GM12878 (cell line): ENCODE measurements around the gene MALSU1. TPM values are rescaled to one million over a fixed set of nuclear protein-coding genes. Genes with fewer than 3 reads are reported as not detected.

ENCODE experiments used
- ATAC-seq: fragments of 200-7000 bp; cut with Tn5 transposase; 3 replicates; pipeline ENCODE4 v1.9.1; 2020; ENCODE audit warnings: mild to moderate bottlenecking, moderate library complexity
- BruUV-seq: library from RNA; stranded (reverse); fragments of 400-500 nt; replicated peaks from 2 replicates; lab custom pipeline; 2021; lab: Mats Ljungman, UMichigan
- CTCF ChIA-PET: fragments of 300-600 bp; sonication (Branson Sonifier 250); formaldehyde crosslinking; extraction: SDS; loops from one replicate; lab custom pipeline; 2021; ENCODE audit warnings: inconsistent platforms; lab: Yijun Ruan, JAX
- POLR2A ChIA-PET: fragments of 350-600 bp; formaldehyde crosslinking; extraction: SDS; loops from one replicate; lab custom pipeline; 2021; ENCODE audit warnings: inconsistent platforms; lab: Charles Lee
- RAD21 ChIA-PET: fragments of 300-600 bp; sonication (Branson Sonifier 250); formaldehyde crosslinking; loops from one replicate; lab custom pipeline; 2023; ENCODE audit warnings: antibody characterized with exemption; ENCODE audit not compliant: unreplicated experiment; lab: Charles Lee
- SMC1A ChIA-PET: fragments of 300-600 bp; sonication (Branson Sonifier 250); formaldehyde crosslinking; loops from one replicate; lab custom pipeline; 2023; ENCODE audit not compliant: unreplicated experiment, uncharacterized antibody; lab: Charles Lee
- DNase-seq: peaks from one replicate; pipeline ENCODE4 v3.0.0-alpha.2; 2011; ENCODE audit warnings: low read depth, low spot score
- FAIRE-seq: peaks from 3 replicates; lab custom pipeline; 2011; peaks lifted over from hg19 to GRCh38; lab: Jason Lieb, UNC
- H2AFZ ChIP-seq: 2 replicates; pipeline ENCODE4 v1.6.0; 2011; ENCODE audit warnings: low read depth, low read length, control low read depth; ENCODE audit not compliant: control insufficient read depth
- H3K27ac ChIP-seq: 2 replicates; pipeline ENCODE4 v1.5.1; 2011; ENCODE audit warnings: control low read depth; ENCODE audit not compliant: control insufficient read depth, insufficient read depth
- H3K27me3 ChIP-seq, 2 experiments: replicated peaks in 1 of 2; 2 replicates each; pipeline versions ENCODE4 v1.6.0 to v1.6.1; 2011; ENCODE audit warnings: low read length in 1 of 2; ENCODE audit not compliant: control insufficient read depth in 2 of 2, insufficient read depth in 2 of 2
- H3K36me3 ChIP-seq, 2 experiments: 2 replicates each; pipeline ENCODE4 v1.5.1; 2011; ENCODE audit warnings: low read length in 1 of 2; ENCODE audit not compliant: control insufficient read depth in 2 of 2, insufficient read depth in 2 of 2
- H3K4me1 ChIP-seq: 2 replicates; pipeline ENCODE4 v1.6.1; 2011; ENCODE audit warnings: mild to moderate bottlenecking, low read length, moderate library complexity, mixed read lengths; ENCODE audit not compliant: control insufficient read depth, insufficient read depth
- H3K4me2 ChIP-seq: 2 replicates; pipeline ENCODE4 v1.6.0; 2011; ENCODE audit warnings: control low read depth; ENCODE audit not compliant: control insufficient read depth, insufficient read depth
- H3K4me3 ChIP-seq: fragments of 200-600 bp; sonication (generic); 2 replicates; pipeline ENCODE4 v1.5.1; 2016
- H3K79me2 ChIP-seq: 2 replicates; pipeline ENCODE4 v1.6.0; 2011; ENCODE audit warnings: low read length; ENCODE audit not compliant: control insufficient read depth, insufficient read depth
- H3K9ac ChIP-seq: 2 replicates; pipeline ENCODE4 v1.8.0; 2011; ENCODE audit warnings: low read length, control low read depth, mixed read lengths; ENCODE audit not compliant: control insufficient read depth, insufficient read depth
- H3K9me3 ChIP-seq: replicated peaks from 3 replicates; pipeline ENCODE4 v1.5.1; 2011; ENCODE audit warnings: mild to moderate bottlenecking, low read length; ENCODE audit not compliant: control insufficient read depth, insufficient read depth
- H4K20me1 ChIP-seq: 2 replicates; pipeline ENCODE4 v1.6.0; 2011; ENCODE audit not compliant: control insufficient read depth, insufficient read depth
- ATF3 ChIP-seq: IDR thresholded peaks from 2 replicates; pipeline ENCODE4 v1.6.1; 2011; ENCODE audit warnings: low read depth, mild to moderate bottlenecking, low read length, moderate library complexity, borderline replicate concordance; ENCODE audit errors: extremely low read depth
- BCL3 ChIP-seq: IDR thresholded peaks from 2 replicates; pipeline ENCODE4 v1.6.1; 2011; ENCODE audit warnings: borderline replicate concordance, low read depth, mild to moderate bottlenecking, moderate library complexity, low read length; ENCODE audit not compliant: insufficient read depth, poor library complexity, severe bottlenecking
- CHD1 ChIP-seq: IDR thresholded peaks from 2 replicates; pipeline ENCODE4 v1.6.1; 2012; ENCODE audit warnings: low read depth, low read length, improper control_type of control experiment
- CHD2 ChIP-seq: IDR thresholded peaks from 2 replicates; pipeline ENCODE4 v1.6.1; 2011; ENCODE audit warnings: low read depth, low read length, improper control_type of control experiment, borderline replicate concordance
- E2F8 ChIP-seq: fragments of 450-650 bp; IDR thresholded peaks from 2 replicates; pipeline ENCODE4 v1.6.1; 2018; ENCODE audit warnings: mild to moderate bottlenecking, low read depth, moderate library complexity; ENCODE audit not compliant: partially characterized antibody
- EP300 ChIP-seq, 2 experiments: fragments of 150-350 bp in 1 of 2; IDR thresholded peaks; 2 replicates each; pipeline ENCODE4 v1.6.1; 2011 to 2012; ENCODE audit warnings: low read depth in 2 of 2, low read length in 2 of 2, borderline replicate concordance in 1 of 2, improper control_type of control experiment in 1 of 2, inconsistent platforms in 1 of 2; ENCODE audit not compliant: control insufficient read depth in 1 of 2
- ESRRA ChIP-seq: IDR thresholded peaks from 2 replicates; pipeline ENCODE4 v1.6.1; 2012; ENCODE audit warnings: mild to moderate bottlenecking, low read length, improper control_type of control experiment
- GABPA ChIP-seq: IDR thresholded peaks from 2 replicates; pipeline ENCODE4 v1.6.1; 2014; ENCODE audit warnings: antibody characterized with exemption, low read depth, mild to moderate bottlenecking, inconsistent platforms
- HDAC2 ChIP-seq: fragments of 200-600 bp; sonication (generic); IDR thresholded peaks from 2 replicates; pipeline ENCODE4 v1.6.1; 2017
- JUND ChIP-seq: IDR thresholded peaks from 2 replicates; pipeline ENCODE4 v1.6.1; 2012; ENCODE audit warnings: low read depth, mild to moderate bottlenecking, low read length, improper control_type of control experiment, moderate library complexity
- MEF2B ChIP-seq: fragments of 450-650 bp; IDR thresholded peaks from 2 replicates; pipeline ENCODE4 v1.6.1; 2018; ENCODE audit warnings: mild to moderate bottlenecking, moderate library complexity; ENCODE audit not compliant: partially characterized antibody, poor library complexity, severe bottlenecking
- MYB ChIP-seq: fragments of 150-350 bp; IDR thresholded peaks from 2 replicates; pipeline ENCODE4 v1.6.1; 2014; ENCODE audit warnings: mild to moderate bottlenecking, low read depth, low read length, borderline replicate concordance
- RAD21 ChIP-seq: IDR thresholded peaks from 2 replicates; pipeline ENCODE4 v1.6.1; 2011; ENCODE audit warnings: mild to moderate bottlenecking, low read depth, low read length, moderate library complexity; ENCODE audit not compliant: insufficient read depth
- RUNX3 ChIP-seq: IDR thresholded peaks from 2 replicates; pipeline ENCODE4 v1.6.1; 2012; ENCODE audit warnings: low read length, inconsistent platforms
- SIN3A ChIP-seq: IDR thresholded peaks from 2 replicates; pipeline ENCODE4 v1.6.1; 2012; ENCODE audit warnings: low read depth, low read length, improper control_type of control experiment
- SPI1 ChIP-seq: IDR thresholded peaks from 2 replicates; pipeline ENCODE4 v1.6.1; 2011; ENCODE audit warnings: low read depth, mild to moderate bottlenecking, low read length, moderate library complexity, borderline replicate concordance; ENCODE audit not compliant: insufficient read depth
- SREBF1 ChIP-seq: IDR thresholded peaks from 2 replicates; pipeline ENCODE4 v1.6.1; 2012; ENCODE audit warnings: mild to moderate bottlenecking, low read length
- SUPT20H ChIP-seq: IDR thresholded peaks from 2 replicates; pipeline ENCODE4 v1.6.1; 2011; ENCODE audit warnings: low read depth, mild to moderate bottlenecking, low read length, moderate library complexity, borderline replicate concordance; ENCODE audit not compliant: control insufficient read depth
- WGBS: methylation state at CpG from one replicate; pipeline ENCODE4 v1.1.6; 2016; ENCODE audit warnings: low lambda C conversion rate; ENCODE audit not compliant: insufficient replicate concordance, insufficient coverage; ENCODE audit errors: missing lambda C conversion rate; 5-methylcytosine and 5-hydroxymethylcytosine counted together
- in situ Hi-C: fragments of 300-500 bp; cut with MboI; formaldehyde crosslinking; loops from 9 replicates; pipeline ENCODE4 v1.14.3; 2018; ENCODE audit warnings: mixed read lengths
- intact Hi-C: fragments of 100-400 bp; cut with micrococcal nuclease; formaldehyde crosslinking; loops from one replicate; pipeline ENCODE4 v1.14.2; 2022; ENCODE audit not compliant: unreplicated experiment
- polyA plus RNA-seq, 11 experiments: library from polyadenylated mRNA; depleted of rRNA in 4 of 11; unstranded in 6 of 11; stranded (reverse) in 5 of 11; fragments of >200 nt; fragmentation: Nextera tagmentation in 4 of 11; fragmentation: Illumina TruSeq in 1 of 11; extraction: Ambion mirVana in 4 of 11; extraction: Trizol in 1 of 11; gene quantifications; 1 replicate in 1 of 11; 2 replicates in 10 of 11; pipeline versions ENCODE4 v1.2.1 to v1.2.3, GENCODE V29; 2011 to 2016; ENCODE audit warnings: inconsistent platforms in 2 of 11, missing spikeins in 2 of 11, low read depth in 1 of 11
- total RNA-seq, 4 experiments: library from RNA; depleted of rRNA in 3 of 4; stranded (reverse); fragments of >200 nt in 3 of 4; fragmentation: Illumina TruSeq in 1 of 4; extraction: Trizol in 1 of 4; gene quantifications; 2 replicates each; pipeline versions ENCODE4 v1.2.1 to v1.2.3, GENCODE V29; 2013 to 2021

The MALSU1 gene
- total and polyA plus RNA-seq, 10 of the 15 experiments (the other 5 are each of a cell fraction or from before 2014, with no cell fraction given), result 8.5 to 159 (median 73.7) TPM

- DNase-seq, result no peak
- ChIA-PET RAD21 (interaction anchor here (0.6 to 3.4 kb wide), 10 partner anchors 11 to 176 kb away, joined by 3 to 30 read pairs (median 4); partner anchors contain the start of gene MALSU1), SMC1A (interaction anchor here (0.6 to 6.7 kb wide), 11 partner anchors 11 to 438 kb away, joined by 3 to 66 read pairs (median 4); no protein-coding TSS in a partner anchor), CTCF (interaction anchor here (0.6 to 9.5 kb wide), 27 partner anchors 9 to 450 kb away, joined by 3 to 167 read pairs (median 4); partner anchors contain the start of gene NUP42), POLR2A (no interaction called here)
- BruUV-seq, result no TSS peak
- no peaks in the 10 kb centered on the region for H3K36me3 ChIP-seq
- H3K79me2 ChIP-seq, result no peaks in the 10 kb centered on the region
- FAIRE-seq, result peak; percentile 90
- 0% methylated on average over 7 of the region's 7 CpGs for WGBS
- intact Hi-C loops (no loop called here), in situ Hi-C loops (no loop called here)
- peaks cover 11% of the 10 kb centered on the region for H3K4me1 ChIP-seq
- H4K20me1 ChIP-seq, result no peaks in the 10 kb centered on the region
- no peaks in the 10 kb centered on the region; a peak in 1 of 4 replicates for H3K27me3 ChIP-seq
- 0 out of 2 replicates have a peak overlapping the region, but pooled peaks have one; percentile 25 for H3K4me2 ChIP-seq
- H3K9me3 ChIP-seq, result no peaks in the 10 kb centered on the region
- H2AFZ ChIP-seq, result peak overlapping the region; percentile 51
- H3K9ac ChIP-seq, result no peak overlapping the region
- no peak overlapping the region for H3K4me3 ChIP-seq
- no peak overlapping the region for H3K27ac ChIP-seq
- ATAC-seq, result peak; percentile 95
- TF ChIP-seq ATF3 (no peak), RUNX3 (no peak; the same call in 1 of the 2 replicates), JUND (no peak), SIN3A (no peak), EP300 (IDR thresholded peaks at IDR 0.05; ENCODE audit: borderline replicate concordance in 1 of 2, control insufficient read depth in 1 of 2, low read depth in 2 of 2, low read length in 2 of 2) (no peak), MEF2B (no peak), CHD2 (no peak), CHD1 (no peak), ESRRA (no peak), E2F8 (no peak), SPI1 (no peak), RAD21 (peak; percentile 87), SREBF1 (no peak), SUPT20H (no peak), HDAC2 (no peak), MYB (no peak), GABPA (no peak), BCL3 (no peak)
Measured at GRCh38 chr7:23261843-23262452, 37.2 kb upstream of the MALSU1 start.
